K562 (cell line): ENCODE measurements around the gene DDAH2. TPM values are rescaled to one million over a fixed set of nuclear protein-coding genes. Genes with fewer than 3 reads are reported as not detected.

Experiments
- CREBBP ChIP-seq: IDR thresholded peaks from one replicate; pipeline ENCODE4 v1.6.1; 2012; ENCODE audit warnings: low read depth, mild to moderate bottlenecking, control low read depth, inconsistent platforms, low read length
- DLX4 ChIP-seq: fragments of 250-450 bp; sonication (Bioruptor Pico); IDR thresholded peaks from 2 replicates; pipeline ENCODE4 v1.6.1; 2021; ENCODE audit warnings: mild to moderate bottlenecking
- EP300 ChIP-seq: IDR thresholded peaks from 2 replicates; pipeline ENCODE4 v1.6.1; 2012; ENCODE audit warnings: low read length, improper control_type of control experiment
- GABPA ChIP-seq: fragments of 200-800 bp; sonication (Bioruptor generic); conservative IDR thresholded peaks from 2 replicates; pipeline ENCODE4 v1.6.1; 2016; ENCODE audit warnings: low read depth, missing genetic modification characterization, missing compliant biosample characterization
- HCFC1 ChIP-seq: IDR thresholded peaks from 2 replicates; pipeline ENCODE4 v1.6.1; 2012; ENCODE audit warnings: low read depth, low read length, improper control_type of control experiment
- HES1 ChIP-seq: fragments of 450-650 bp; IDR thresholded peaks from 2 replicates; pipeline ENCODE4 v1.6.1; 2016; ENCODE audit warnings: low read depth, mild to moderate bottlenecking, moderate library complexity
- KDM5B ChIP-seq: fragments of 200-600 bp; sonication (generic); IDR thresholded peaks from 2 replicates; pipeline ENCODE4 v1.6.1; 2012; ENCODE audit warnings: low read depth, mild to moderate bottlenecking, moderate library complexity, low read length, control low read depth, inconsistent platforms; ENCODE audit not compliant: insufficient replicate concordance
- MXD1 ChIP-seq: fragments of 250-450 bp; sonication (Bioruptor Pico); IDR thresholded peaks from 2 replicates; pipeline ENCODE4 v1.8.0; 2021; ENCODE audit warnings: borderline replicate concordance, mild to moderate bottlenecking, moderate library complexity; ENCODE audit not compliant: poor library complexity, severe bottlenecking
- NFRKB ChIP-seq: fragments of 450-650 bp; IDR thresholded peaks from 2 replicates; pipeline ENCODE4 v1.6.1; 2016; ENCODE audit warnings: low read depth
- SMARCC2 ChIP-seq: fragments of 450-650 bp; IDR thresholded peaks from 2 replicates; pipeline ENCODE4 v1.6.1; 2017; ENCODE audit warnings: antibody characterized with exemption, moderate library complexity, mild to moderate bottlenecking, low read depth
- TCF7 ChIP-seq: sonication (generic); IDR thresholded peaks from 2 replicates; pipeline ENCODE4 v1.6.1; 2016; ENCODE audit warnings: antibody characterized with exemption, borderline replicate concordance
- TEAD4 ChIP-seq, 2 experiments: sonication (generic) in 1 of 2; formaldehyde crosslinking in 1 of 2; IDR thresholded peaks; 2 replicates each; pipeline versions ENCODE4 v1.6.1 to v1.8.0; 2012 to 2022; ENCODE audit warnings: borderline replicate concordance in 1 of 2, inconsistent platforms in 1 of 2, low read length in 1 of 2, mild to moderate bottlenecking in 1 of 2, missing genetic modification reagents in 1 of 2
- THAP7 ChIP-seq: fragments of 250-450 bp; sonication (Bioruptor Pico); IDR thresholded peaks from 2 replicates; pipeline ENCODE4 v1.5.0; 2021
- WHSC1 ChIP-seq: IDR thresholded peaks from one replicate; pipeline ENCODE4 v1.6.1; 2012; ENCODE audit warnings: low read length, control low read depth, inconsistent platforms
- ZBTB49 ChIP-seq: sonication (generic); formaldehyde crosslinking; IDR thresholded peaks from 2 replicates; pipeline ENCODE4 v1.8.0; 2022; ENCODE audit warnings: missing genetic modification reagents, mild to moderate bottlenecking, borderline replicate concordance
- ZBTB8A ChIP-seq: fragments of 450-650 bp; IDR thresholded peaks from 2 replicates; pipeline ENCODE4 v1.6.1; 2018; ENCODE audit warnings: mild to moderate bottlenecking, moderate library complexity; ENCODE audit not compliant: partially characterized antibody
- ZKSCAN1 ChIP-seq: fragments of 150-350 bp; IDR thresholded peaks from 2 replicates; pipeline ENCODE4 v1.6.1; 2016; ENCODE audit warnings: low read depth, low read length
- ZNF124 ChIP-seq: sonication (generic); formaldehyde crosslinking; IDR thresholded peaks from 2 replicates; pipeline ENCODE4 v1.8.1; 2022; ENCODE audit warnings: missing genetic modification reagents
- ZNF239 ChIP-seq: fragments of 250-450 bp; sonication (Bioruptor Pico); IDR thresholded peaks from 2 replicates; pipeline ENCODE4 v1.4.0; 2020; ENCODE audit warnings: mild to moderate bottlenecking
- ZNF282 ChIP-seq: sonication (generic); formaldehyde crosslinking; IDR thresholded peaks from 2 replicates; pipeline ENCODE4 v1.8.1; 2023; ENCODE audit warnings: missing genetic modification reagents
- polyA plus RNA-seq, 8 experiments: library from polyadenylated mRNA; depleted of rRNA in 4 of 8; stranded (reverse) in 5 of 8; unstranded in 3 of 8; fragments of >200 nt; fragmentation: Nextera tagmentation in 2 of 8; fragmentation: Illumina TruSeq in 1 of 8; extraction: Ambion mirVana in 2 of 8; extraction: Trizol in 1 of 8; gene quantifications; 2 replicates each; pipeline versions ENCODE4 v1.2.1 to v1.2.3, GENCODE V29; 2011 to 2014; ENCODE audit warnings: inconsistent platforms in 1 of 8, missing spikeins in 1 of 8
- total RNA-seq, 7 experiments: library from RNA; depleted of rRNA in 6 of 7; stranded (reverse); fragments of >200 nt in 6 of 7; fragmentation: Illumina TruSeq in 2 of 7; extraction: Trizol in 2 of 7; gene quantifications; 2 replicates each; pipeline versions ENCODE4 v1.2.1 to v1.2.3, GENCODE V29; 2011 to 2021; ENCODE audit warnings: low replicate concordance in 1 of 7

The DDAH2 gene
- total and polyA plus RNA-seq, 9 of the 15 experiments (the other 6 are each of a cell fraction or from before 2014, with no cell fraction given) = 1.8 to 45.4 (median 21.4) TPM

GRCh38 chr6:31737991-31738979 is 9.2 kb upstream of the DDAH2 start (continued):
- TF ChIP-seq CREBBP (no peak), DLX4 (CRISPR knock-in tag) (no peak), HES1 (no peak), ZKSCAN1 (peak; percentile 36), HCFC1 (0 out of 2 replicates have a peak, but pooled peaks have one; percentile 58), TCF7 (no peak), ZNF239 (CRISPR knock-in tag) (peak; percentile 63), MXD1 (CRISPR knock-in tag) (no peak), ZNF124 (CRISPR knock-in tag) (no peak), GABPA (tag) (no peak), EP300 (peak; percentile 95), KDM5B (peak; percentile 69), SMARCC2 (peak; percentile 54; the same call in 1 of the 2 replicates), WHSC1 (no peak), NFRKB (no peak), ZBTB49 (CRISPR knock-in tag) (no peak), ZNF282 (CRISPR knock-in tag) (no peak), THAP7 (no peak), ZBTB8A (no peak), TEAD4 (IDR thresholded peaks at IDR 0.05; ENCODE audit: low read length) (peak; percentile 49; the same call in 1 of the 2 replicates), TEAD4 (CRISPR knock-in tag; IDR thresholded peaks at IDR 0.05; ENCODE audit: borderline replicate concordance) (no peak; the same call in 1 of the 2 replicates)
